Measurements from ENCODE around the gene ST6GALNAC2. TPM values are rescaled to one million over a fixed set of nuclear protein-coding genes. Genes with fewer than 3 reads are reported as not detected.
"Not testable (repeated sequence)": the region's sequence is repeated elsewhere in the genome, so short reads cannot be mapped to it uniquely, and the experiment has no call there.

Gene ST6GALNAC2
- total RNA-seq, 2 donors from 2014 or later: 6.9 to 10.1 TPM

DNA sequence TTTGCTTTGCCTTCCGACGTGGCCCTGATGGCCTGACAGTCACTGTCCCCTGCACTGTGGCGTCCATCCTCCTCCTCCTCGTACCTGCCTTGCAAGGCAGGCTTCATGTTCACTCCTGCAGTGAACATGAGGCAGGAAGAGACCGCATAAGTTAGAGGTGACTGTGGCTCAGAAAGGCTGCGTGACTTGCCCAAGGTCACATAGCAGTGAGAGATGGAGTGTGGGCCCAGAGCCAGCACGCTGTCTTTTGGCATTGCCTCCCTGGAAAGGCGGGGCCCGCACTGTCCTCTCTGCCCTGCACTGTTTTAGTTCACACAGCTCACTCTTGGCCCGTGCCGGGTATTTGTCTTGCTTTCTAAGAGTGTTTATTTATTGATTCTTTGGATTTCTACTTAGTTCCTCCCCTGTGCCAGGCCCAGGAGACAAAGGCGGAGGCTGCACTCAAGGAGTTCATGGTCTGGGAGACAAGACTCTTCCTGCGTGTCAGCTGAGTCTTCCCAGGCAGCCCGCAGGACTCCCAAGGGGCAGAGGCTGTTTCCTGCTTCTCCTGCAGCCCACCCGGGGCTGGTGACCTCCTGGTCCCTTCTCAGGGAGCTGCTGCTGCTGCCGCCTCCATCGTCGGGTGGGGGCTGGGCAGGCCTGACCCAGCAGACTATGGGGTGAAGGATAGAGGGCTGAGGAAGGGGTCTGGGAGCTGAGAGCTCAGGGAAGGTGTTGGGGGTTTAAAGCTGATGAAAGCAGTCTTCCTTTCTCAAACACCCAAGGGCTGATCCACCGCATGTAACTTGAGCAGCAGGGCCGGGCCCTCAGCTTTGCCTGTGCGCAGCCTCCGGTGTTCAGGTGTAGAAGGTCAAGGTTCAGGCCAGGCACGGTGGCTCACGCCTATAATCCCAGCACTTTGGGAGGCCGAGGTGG lies 60.8 kb downstream of the ST6GALNAC2 start:
- peaks cover 0 to 4% of the 10 kb centered on the region in 2 donors for H3K27me3 ChIP-seq
- H3K9me3 ChIP-seq: no peaks in the 10 kb centered on the region
- peak; percentile 65 for ATAC-seq
- DNase-seq: peak; percentile 78 to 85 (median 80)
- H3K27ac ChIP-seq: peak overlapping the region; percentile 10 to 48 (median 22)
- no peak overlapping the region for H3K4me3 ChIP-seq
- no peaks in the 10 kb centered on the region for H3K36me3 ChIP-seq (replicated peaks in 1 of 2; ENCODE audit: insufficient read depth in 1 of 2, low read depth in 2 of 2)
- peaks cover 28% of the 10 kb centered on the region for H3K4me1 ChIP-seq
- 17 to 28% methylated on average over 21 to 25 of the region's 25 CpGs for WGBS, 2 donors
- TF ChIP-seq, protein P1, sequence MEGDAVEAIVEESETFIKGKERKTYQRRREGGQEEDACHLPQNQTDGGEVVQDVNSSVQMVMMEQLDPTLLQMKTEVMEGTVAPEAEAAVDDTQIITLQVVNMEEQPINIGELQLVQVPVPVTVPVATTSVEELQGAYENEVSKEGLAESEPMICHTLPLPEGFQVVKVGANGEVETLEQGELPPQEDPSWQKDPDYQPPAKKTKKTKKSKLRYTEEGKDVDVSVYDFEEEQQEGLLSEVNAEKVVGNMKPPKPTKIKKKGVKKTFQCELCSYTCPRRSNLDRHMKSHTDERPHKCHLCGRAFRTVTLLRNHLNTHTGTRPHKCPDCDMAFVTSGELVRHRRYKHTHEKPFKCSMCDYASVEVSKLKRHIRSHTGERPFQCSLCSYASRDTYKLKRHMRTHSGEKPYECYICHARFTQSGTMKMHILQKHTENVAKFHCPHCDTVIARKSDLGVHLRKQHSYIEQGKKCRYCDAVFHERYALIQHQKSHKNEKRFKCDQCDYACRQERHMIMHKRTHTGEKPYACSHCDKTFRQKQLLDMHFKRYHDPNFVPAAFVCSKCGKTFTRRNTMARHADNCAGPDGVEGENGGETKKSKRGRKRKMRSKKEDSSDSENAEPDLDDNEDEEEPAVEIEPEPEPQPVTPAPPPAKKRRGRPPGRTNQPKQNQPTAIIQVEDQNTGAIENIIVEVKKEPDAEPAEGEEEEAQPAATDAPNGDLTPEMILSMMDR (IDR thresholded peaks at IDR 0.05): no peak
- TF ChIP-seq POLR2A (IDR thresholded peaks at IDR 0.05): no peak
- intact Hi-C loops (cut with DNase I): loop anchor here (5.0 to 10.0 kb wide), 2 partner anchors 102 to 190 kb away; partner anchors contain the start of gene MXRA7

DNA sequence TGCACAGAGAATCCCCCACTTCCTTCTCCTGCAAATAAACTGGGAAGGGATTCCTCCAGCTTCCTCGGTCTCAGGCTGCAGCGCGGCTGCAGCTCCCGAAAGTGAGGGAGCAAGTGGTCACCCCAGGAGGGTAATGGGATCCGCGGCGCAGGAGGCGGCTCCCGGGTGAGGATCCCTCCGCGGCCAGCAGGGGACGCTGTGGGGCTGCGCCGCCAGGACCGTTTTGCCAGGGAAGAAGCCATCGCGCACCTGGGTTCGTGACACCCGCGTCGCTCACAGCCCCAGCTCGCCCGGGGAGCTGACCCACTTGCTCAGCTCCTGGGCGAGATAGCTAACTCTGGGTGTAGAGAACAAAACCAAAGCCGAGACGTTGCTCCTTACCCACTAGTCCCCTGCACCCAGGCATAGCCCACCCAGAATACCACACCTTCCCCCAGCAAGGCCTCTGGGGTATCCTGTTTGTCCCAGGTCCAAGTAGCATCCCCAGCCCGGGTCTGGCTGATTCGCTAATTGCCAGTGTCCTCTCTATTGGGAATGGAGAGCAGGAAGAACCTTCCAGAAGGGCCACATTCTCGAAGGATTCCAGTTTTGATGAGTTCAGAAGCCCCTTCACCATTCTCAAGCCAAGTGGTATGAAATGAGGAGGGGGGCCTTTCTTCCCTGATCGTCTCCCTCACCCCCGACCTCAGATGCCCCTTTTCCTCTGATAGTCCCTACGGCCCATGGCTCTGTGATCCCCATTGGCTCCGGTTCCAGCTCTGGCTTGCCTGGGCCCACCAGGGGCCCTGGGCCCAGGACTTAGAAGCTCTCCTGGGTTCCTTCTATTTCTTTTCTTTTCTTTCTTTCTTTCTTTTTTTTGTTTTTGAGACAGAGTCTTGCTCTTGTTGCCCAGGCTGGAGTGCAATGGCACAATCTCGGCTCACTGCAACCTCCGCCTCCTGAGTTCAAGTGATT lies 62.3 kb downstream of the ST6GALNAC2 start:
- H3K9me3 ChIP-seq: no peaks in the 10 kb centered on the region
- intact Hi-C loops (cut with DNase I): loop anchor here (5.0 to 10.0 kb wide), 2 partner anchors 104 to 191 kb away; partner anchors contain the start of gene MXRA7
- H3K27ac ChIP-seq: no peak overlapping the region
- no peaks in the 10 kb centered on the region for H3K36me3 ChIP-seq (replicated peaks in 1 of 2; ENCODE audit: insufficient read depth in 1 of 2, low read depth in 2 of 2)
- peaks cover 23% of the 10 kb centered on the region for H3K4me1 ChIP-seq
- H3K4me3 ChIP-seq: no peak overlapping the region
- peak; percentile 67 to 78 (median 72) for DNase-seq
- WGBS, 2 donors: 18 to 63% methylated on average over 9 to 35 of the region's 35 CpGs
- TF ChIP-seq POLR2A (IDR thresholded peaks at IDR 0.05): no peak
- TF ChIP-seq, protein P1 (IDR thresholded peaks at IDR 0.05): peak; percentile 96 to 99 (median 98)
- peak; percentile 82 for ATAC-seq
- peaks cover 0 to 4% of the 10 kb centered on the region in 2 donors for H3K27me3 ChIP-seq

DNA sequence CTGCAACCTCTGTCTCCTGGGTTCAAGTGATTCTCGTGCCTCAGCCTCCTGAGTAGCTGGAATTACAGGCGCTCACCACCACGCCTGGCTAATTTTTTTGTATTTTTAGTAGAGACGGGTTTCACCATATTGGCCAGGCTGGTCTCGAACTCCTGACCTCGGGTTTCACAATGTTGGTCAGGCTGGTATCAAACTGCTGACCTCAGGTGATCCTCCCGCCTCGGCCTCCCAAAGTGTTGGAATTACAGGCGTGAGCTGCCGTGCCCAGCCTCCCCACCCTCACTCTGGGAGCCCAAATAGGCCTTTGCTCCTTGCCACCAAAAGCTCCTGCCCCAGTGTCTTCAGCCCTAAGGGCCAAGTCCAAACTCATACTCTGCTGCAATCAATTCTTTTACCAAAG lies 64.0 kb downstream of the ST6GALNAC2 start:
- WGBS, 2 donors: 57% methylated on average over 8 to 10 of the region's 10 CpGs
- intact Hi-C loops (cut with DNase I): loop anchor here (5.0 to 10.0 kb wide), 2 partner anchors 106 to 193 kb away; partner anchors contain the start of gene MXRA7
- not testable (repeated sequence) for H3K4me3 ChIP-seq; H3K27ac ChIP-seq; H3K27me3 ChIP-seq; H3K9me3 ChIP-seq; ATAC-seq; H3K36me3 ChIP-seq (replicated peaks in 1 of 2; ENCODE audit: insufficient read depth in 1 of 2, low read depth in 2 of 2); DNase-seq
- H3K4me1 ChIP-seq: peaks cover 23% of the 10 kb centered on the region

DNA sequence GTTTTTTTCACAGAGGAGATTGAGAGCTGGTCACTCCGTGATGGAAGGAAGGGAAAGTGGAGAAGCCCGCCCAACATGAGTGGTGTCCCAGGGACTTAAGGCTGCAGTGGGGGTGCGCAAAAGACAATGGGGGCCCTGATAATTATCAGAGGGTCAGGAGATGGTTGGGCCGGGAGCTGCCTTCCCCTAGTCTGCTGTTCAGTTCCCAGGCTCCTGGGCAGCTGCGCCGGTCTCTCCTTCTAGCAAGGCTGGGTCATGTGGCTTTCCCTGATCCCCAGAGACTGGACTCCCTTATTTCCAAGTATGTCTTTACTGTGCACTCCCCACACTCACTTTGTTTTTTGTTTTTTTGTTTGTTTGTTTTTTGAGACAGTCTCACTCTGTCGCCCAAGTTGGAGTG lies 64.4 kb downstream of the ST6GALNAC2 start:
- DNase-seq (no peak), ATAC-seq (no peak)
- intact Hi-C loops (cut with DNase I): loop anchor here (5.0 to 10.0 kb wide), 2 partner anchors 106 to 194 kb away; partner anchors contain the start of gene MXRA7
- Histone ChIP-seq H3K27me3 (peaks cover 0 to 4% of the 10 kb centered on the region in 2 donors), H3K4me3 (no peak overlapping the region), H3K9me3 (no peaks in the 10 kb centered on the region), H3K27ac (no peak overlapping the region), H3K36me3 (replicated peaks in 1 of 2; ENCODE audit: insufficient read depth in 1 of 2, low read depth in 2 of 2) (no peaks in the 10 kb centered on the region), H3K4me1 (peaks cover 23% of the 10 kb centered on the region)
- TF ChIP-seq POLR2A (IDR thresholded peaks at IDR 0.05): no peak
- TF ChIP-seq, protein P1 (IDR thresholded peaks at IDR 0.05): no peak
- WGBS, 2 donors: 65 to 74% methylated on average over 6 to 7 of the region's 7 CpGs
